HG03095 (cell line): Measurements from ENCODE around the gene ATOX1.
A peak's percentile ranks its signal among the peaks of the same experiment; 100 is the strongest.
"Not testable (repeated sequence)": the region's sequence is repeated elsewhere in the genome, so short reads cannot be mapped to it uniquely, and the experiment has no call there.

Experiments used
- ATAC-seq: cut with Tn5 transposase; IDR thresholded peaks from one replicate; pipeline ENCODE4 v1.9.1; 2021; ENCODE audit warnings: moderate library complexity; ENCODE audit not compliant: unreplicated experiment

Gene ATOX1

GRCh38 chr5:151758430-151759241, at the start of gene ATOX1:
ATOX1 (minus strand) TSS chr5:151758631; CDS start chr5:151758551, 80 bp downstream.
- peak; percentile 93 for ATAC-seq

GRCh38 chr5:151805414-151806223, 47.2 kb upstream of the ATOX1 start:
- no peak for ATAC-seq

GRCh38 chr5:151800532-151800931, 42.1 kb upstream of the ATOX1 start:
- ATAC-seq = no peak

- ATAC-seq = no peak
These were observed 41.0 kb upstream of the ATOX1 start for GRCh38 chr5:151799407-151799806.

- ATAC-seq = no peak
These were observed 40.2 kb upstream of the ATOX1 start for GRCh38 chr5:151798674-151799073.

GRCh38 chr5:151795426-151795825, 37.0 kb upstream of the ATOX1 start:
- ATAC-seq = no peak

- ATAC-seq = no peak
These were observed 34.9 kb upstream of the ATOX1 start for GRCh38 chr5:151793358-151793757.

- ATAC-seq = no peak
These were observed 29.4 kb upstream of the ATOX1 start for GRCh38 chr5:151787817-151788216.

GRCh38 chr5:151786468-151786867, 28.0 kb upstream of the ATOX1 start:
- no peak for ATAC-seq

GRCh38 chr5:151784141-151784540, 25.7 kb upstream of the ATOX1 start:
- ATAC-seq = no peak

GRCh38 chr5:151783664-151784063, 25.2 kb upstream of the ATOX1 start:
- not testable (repeated sequence) for ATAC-seq

- no peak for ATAC-seq
These were observed 22.8 kb upstream of the ATOX1 start for GRCh38 chr5:151781201-151781600.

GRCh38 chr5:151780348-151780747, 21.9 kb upstream of the ATOX1 start:
- no peak for ATAC-seq

- no peak for ATAC-seq
These were observed 21.2 kb upstream of the ATOX1 start for GRCh38 chr5:151779531-151780125.

GRCh38 chr5:151775025-151775606, 16.7 kb upstream of the ATOX1 start:
- ATAC-seq = no peak

GRCh38 chr5:151773951-151774350, 15.5 kb upstream of the ATOX1 start:
- no peak for ATAC-seq

- no peak for ATAC-seq
These were observed 14.6 kb upstream of the ATOX1 start for GRCh38 chr5:151772846-151773561.

- no peak for ATAC-seq
These were observed 13.8 kb upstream of the ATOX1 start for GRCh38 chr5:151772029-151772845.

- ATAC-seq = peak; percentile 76
These were observed 13.0 kb upstream of the ATOX1 start, which contains the start of gene G3BP1 for GRCh38 chr5:151771259-151772028. G3BP1 (plus strand) TSS chr5:151771954; CDS start chr5:151786621, 14,667 bp downstream.
